ENCODE data around the gene CWC25.
"Not testable (repeated sequence)": the region's sequence is repeated elsewhere in the genome, so short reads cannot be mapped to it uniquely, and the experiment has no call there.

CWC25 gene

DNA sequence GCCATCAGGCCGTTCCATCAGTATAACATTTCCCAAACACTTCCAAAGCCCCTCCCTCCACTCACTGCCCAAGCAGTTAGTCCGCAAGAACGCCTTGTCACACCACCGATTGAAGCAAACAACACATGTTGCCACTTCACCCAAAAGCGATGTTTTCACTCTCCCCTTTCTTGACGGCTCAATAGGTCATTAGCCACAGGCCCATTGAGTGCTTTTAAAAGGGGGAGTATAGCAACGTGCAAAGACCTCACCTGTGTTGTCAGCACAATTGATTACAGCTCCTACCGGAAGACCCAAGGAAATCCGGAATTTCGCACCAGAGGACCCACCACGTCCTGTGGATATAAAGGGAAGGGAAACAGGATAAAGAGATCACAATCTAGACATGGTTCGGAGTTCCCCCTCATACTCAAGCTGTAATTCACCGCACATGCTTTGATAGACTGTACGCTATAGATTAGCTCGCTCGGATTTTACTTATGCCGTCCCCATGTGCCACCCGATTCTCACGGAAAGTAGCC, 27.7 kb upstream of the CWC25 start:
- DNase-seq = peak; percentile 38

GRCh38 chr17:38851434-38851833, 26.3 kb upstream of the CWC25 start:
- no peak for DNase-seq

- DNase-seq = no peak
Observed at GRCh38 chr17:38850374-38850773, 25.3 kb upstream of the CWC25 start.

DNA sequence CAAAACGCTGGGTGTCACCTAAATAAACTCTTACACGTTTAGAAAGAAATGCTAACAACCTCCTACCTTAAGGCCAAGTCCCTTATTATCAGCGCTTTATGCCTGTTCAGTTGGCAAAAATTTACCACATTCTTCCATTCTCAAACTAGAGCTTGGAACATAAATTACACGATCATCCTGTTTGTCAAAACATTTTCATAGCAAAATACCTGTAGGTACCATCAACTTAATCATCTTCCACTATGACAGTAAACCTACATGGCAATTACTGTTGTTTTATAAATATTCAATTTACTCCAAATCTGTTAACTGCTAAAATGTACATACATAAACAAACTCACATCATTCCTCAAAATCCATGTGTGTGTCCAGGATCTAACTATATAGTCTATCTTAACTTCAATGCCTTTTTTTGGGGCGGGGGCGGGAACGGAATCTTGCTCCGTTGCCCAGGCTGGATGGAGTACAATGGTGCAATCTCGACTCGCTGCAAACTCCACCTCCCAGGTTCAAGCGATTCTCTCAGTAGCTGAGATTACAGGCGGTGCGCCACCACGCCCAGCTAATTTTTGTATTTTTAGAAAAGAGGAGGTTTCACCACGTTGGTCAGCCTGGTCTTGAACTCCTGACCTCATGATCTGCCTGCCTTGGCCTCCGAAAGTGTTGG, 24.0 kb upstream of the CWC25 start:
- DNase-seq = no peak

- no peak for DNase-seq
Observed at GRCh38 chr17:38848557-38848891, 23.4 kb upstream of the CWC25 start.

DNA sequence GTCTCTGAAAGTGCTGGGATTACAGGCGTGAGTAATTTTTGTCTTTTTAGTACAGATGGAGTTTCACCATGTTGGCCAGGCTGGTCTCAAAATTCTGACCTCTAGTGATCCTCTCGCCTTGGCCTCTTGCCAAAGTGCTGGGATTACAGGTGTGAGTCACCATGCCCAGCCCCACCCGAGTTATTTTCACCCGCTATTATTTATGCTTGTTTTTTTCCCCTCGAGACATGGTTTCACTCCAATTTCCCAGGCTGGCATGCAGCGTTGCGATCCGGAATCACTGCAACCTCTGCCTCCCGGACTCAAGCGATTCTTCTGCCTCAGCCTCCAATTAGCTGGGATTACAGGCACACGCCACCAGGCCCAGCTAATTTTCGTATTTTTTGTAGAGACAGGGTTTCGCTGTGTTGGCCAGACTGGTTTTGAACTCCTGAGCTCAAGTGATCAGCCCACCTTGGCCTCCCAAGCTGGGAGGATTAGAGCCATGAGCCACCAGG, 19.2 kb upstream of the CWC25 start:
- no peak for DNase-seq

- DNase-seq = no peak
Observed at GRCh38 chr17:38825762-38826247, 684 bp upstream of the CWC25 start.

- no peak for DNase-seq
Observed at GRCh38 chr17:38815576-38816193, 9.4 kb downstream of the CWC25 start.

DNA sequence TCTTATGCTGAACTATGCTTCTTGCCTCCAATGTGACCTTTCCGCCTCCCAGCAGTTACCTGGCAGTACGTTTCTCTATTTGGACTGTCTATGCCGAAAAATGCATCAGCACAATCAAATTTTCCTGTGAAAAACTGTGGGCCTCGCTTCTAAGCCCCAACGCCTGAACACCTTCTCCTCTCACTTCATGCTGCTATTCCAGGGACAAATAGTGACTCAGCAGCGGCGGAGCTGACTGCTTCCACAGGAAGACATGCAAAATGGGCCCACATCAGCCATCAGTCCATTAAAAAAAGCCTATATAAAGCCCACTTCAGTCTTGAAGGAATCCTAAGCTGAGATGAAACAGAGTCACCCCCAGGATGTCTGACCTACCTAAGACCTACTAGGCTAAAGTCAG, 15.3 kb downstream of the CWC25 start:
- no peak for DNase-seq

- DNase-seq = no peak
Observed at GRCh38 chr17:38800237-38800760, 24.8 kb downstream of the CWC25 start.

DNA sequence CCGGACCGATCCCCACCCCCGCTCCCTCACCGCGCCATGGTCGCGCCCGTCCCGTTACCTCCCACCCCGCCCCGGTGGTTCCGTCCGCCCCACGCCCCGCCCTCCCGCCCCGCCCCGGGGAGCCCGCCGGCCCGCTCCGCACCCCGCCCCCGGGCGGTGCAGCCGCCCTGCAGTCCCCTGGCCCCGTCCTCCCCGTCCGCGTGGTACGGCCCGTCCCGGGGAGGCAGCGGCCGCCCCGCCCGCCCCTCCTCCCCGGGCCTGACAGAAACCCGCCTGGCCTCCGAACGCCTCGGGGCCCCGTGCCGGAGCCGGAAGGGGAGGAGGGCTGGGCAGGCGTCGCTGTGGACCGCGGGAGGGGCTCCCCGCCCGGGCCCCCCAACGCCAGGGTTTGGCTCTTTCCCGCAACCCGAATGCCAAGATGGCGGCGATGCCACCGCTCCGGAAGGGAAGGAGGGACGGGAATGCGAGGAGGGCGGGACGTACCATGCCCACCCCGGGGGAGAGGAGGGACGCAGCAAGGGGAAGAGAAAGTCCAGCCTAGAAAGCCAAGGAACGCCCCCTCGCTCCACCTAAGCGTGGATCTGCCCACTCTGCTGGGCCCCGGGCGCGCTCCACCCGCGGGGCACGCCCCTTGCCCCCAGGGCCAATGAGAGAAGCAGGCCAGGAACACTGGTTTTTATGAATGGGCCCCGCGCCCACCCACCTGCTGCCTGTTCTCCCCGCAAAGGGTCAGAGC, 25.5 kb downstream of the CWC25 start, which contains the start of gene PIP4K2B:
Gene PIP4K2B, minus strand, starts transcription at position 56 of the 736 bp plus-strand sequence. CDS start 132 bp downstream, outside the sequence.
- DNase-seq = peak; percentile 88

DNA sequence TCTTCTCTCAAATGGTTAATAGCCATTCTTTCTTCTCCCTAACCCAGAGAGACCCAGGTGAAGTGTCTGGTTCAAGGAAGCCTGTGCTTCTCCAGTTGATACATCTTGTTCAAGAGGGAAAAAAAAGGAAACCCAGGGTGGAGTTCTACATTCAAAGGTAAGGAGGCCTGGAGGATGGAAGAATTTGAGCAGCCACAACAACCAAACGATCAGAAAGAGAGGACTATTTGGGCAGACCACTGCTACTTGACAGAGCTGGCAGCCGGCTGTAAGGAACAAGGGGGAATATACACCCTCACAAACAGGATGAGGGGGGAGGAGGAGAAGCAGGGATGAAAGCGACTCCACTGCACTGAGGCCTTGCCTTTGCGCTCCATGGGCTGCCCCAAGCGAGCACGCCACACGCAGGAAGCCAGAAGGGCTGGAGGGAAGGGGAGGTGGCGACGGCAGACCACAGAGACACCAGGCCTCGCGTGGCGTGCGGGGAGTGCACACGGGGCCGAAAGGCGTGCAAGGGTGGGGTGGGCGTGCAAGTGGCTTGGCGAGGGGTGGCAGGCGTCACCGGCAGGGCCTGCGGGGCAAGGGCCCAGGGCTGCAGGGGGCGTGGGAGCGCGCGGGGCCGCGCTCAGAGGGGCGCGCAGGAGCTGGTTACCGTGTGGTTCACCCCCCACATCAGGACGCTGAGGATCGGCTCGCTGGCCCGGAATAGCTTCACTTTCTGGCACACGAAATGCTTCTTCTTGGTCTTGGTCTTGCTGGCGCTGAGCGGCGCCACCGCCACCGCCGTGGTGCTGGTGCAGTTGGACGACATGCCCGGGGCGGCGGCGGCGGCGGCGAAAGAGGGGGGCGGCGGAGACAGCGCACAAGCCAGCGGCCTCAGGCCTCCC, 26.3 kb downstream of the CWC25 start:
- DNase-seq = no peak

- no peak for DNase-seq
Observed at GRCh38 chr17:38797828-38798227, 27.3 kb downstream of the CWC25 start.

- DNase-seq = no peak
Observed at GRCh38 chr17:38797158-38797490, 28.0 kb downstream of the CWC25 start.

GRCh38 chr17:38796451-38797157, 28.5 kb downstream of the CWC25 start:
- no peak for DNase-seq

GRCh38 chr17:38794221-38794620, 30.9 kb downstream of the CWC25 start:
- DNase-seq = no peak

GRCh38 chr17:38791162-38791561, 34.0 kb downstream of the CWC25 start:
- no peak for DNase-seq

- not testable (repeated sequence) for DNase-seq
Observed at GRCh38 chr17:38790148-38790707, 34.9 kb downstream of the CWC25 start.

- no peak for DNase-seq
Observed at GRCh38 chr17:38789185-38789584, 35.9 kb downstream of the CWC25 start.

- not testable (repeated sequence) for DNase-seq
Observed at GRCh38 chr17:38787999-38788398, 37.1 kb downstream of the CWC25 start.

DNA sequence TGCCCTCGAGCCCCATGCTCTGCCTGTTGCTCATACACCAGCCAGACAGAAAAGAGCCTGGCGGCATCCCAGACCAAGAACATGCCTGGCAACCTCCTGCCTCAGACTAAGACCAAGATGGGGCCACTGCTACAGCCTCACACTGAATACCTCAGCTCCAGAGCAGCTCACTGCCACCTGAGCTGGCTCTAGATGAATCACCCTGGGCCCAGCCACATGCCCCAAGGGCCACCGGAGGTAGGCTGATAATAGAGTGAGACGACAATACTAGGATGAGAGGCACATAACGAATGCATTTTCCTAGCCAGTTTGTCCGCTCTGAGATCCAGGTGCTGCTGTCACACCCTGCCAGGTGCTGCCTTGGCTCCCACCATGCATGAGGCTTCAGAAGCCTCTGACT, 38.7 kb downstream of the CWC25 start:
- DNase-seq = no peak
